ENCODE results near the gene DGKD. TPM values are rescaled to one million over a fixed set of nuclear protein-coding genes. Genes with fewer than 3 reads are reported as not detected.

Gene DGKD
- total RNA-seq, 1 donor from 2014 or later: 33.1 TPM

DNA sequence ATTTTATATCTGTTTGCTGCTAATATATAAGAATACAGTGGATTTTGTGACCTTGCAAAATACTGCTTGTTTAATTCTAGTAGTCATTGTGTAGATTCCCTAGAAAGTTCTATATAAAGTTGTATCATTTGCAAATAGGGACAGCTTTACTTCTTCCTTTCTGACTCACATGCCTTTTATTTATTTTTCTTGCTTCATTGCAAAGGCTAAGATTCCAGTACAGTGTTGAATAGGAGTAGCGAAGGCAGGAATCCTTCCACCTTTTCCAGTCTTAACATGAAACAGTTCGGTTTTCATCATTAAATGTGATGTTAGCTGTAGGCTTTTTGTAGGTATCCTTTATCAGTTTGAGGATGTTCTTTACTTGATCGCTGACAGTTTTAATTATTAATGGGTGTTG, 58.1 kb downstream of the DGKD start:
- DNase-seq: no peak

GRCh38 chr2:233413046-233413445, 58.8 kb downstream of the DGKD start:
- no peak for DNase-seq

DNA sequence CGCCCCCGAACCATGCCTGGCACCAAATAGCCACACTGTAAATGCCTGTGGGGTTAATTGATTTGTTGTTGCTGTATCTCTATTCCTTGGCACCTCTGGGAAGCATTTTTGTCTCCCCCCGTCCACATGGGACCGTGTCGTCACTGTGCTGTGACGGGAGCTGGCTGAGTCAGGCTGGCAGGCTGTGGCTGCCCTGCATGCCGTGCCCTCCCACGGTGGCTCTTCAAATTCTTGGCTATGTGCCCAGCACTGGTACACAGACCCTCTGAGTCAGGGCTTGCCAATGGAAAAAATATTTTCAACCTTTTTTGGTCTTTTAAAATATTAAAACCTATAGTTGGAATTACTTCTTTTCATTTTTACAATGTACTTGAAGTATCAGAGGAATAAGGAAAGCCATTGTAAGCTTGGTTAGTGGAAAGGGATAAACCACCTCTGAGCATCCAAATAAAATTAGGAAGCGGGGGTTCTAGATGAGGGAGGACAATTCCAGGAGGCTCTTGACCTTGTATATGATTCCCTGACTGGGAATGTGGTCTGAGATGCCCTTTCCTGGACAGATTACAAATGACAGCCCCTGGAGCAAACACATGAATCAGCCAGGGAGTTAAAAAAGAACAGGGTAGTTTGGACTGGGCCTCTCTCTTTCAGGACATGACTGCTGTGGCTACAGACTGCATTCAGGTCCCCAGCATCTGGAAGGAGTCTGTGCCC, 59.4 kb downstream of the DGKD start:
- DNase-seq: no peak

DNA sequence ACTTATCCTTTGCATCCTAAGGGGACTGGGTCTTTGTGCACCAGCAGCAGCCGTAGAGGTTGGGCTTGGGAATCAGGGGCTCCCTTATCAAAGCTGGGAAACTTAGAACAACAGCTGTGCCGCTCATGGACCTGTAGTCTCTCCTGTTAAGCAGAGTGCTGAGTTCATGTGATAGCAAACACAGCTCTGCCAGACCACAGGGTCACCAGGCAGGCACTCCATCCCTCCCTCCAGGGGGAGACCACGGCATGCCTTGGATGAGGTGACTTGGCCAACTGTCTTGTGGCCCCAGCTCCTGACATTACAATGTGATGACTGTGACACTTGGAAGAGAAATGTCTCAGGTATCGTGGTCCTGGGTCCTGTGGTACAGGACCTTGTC, 60.0 kb downstream of the DGKD start:
- no peak for DNase-seq

DNA sequence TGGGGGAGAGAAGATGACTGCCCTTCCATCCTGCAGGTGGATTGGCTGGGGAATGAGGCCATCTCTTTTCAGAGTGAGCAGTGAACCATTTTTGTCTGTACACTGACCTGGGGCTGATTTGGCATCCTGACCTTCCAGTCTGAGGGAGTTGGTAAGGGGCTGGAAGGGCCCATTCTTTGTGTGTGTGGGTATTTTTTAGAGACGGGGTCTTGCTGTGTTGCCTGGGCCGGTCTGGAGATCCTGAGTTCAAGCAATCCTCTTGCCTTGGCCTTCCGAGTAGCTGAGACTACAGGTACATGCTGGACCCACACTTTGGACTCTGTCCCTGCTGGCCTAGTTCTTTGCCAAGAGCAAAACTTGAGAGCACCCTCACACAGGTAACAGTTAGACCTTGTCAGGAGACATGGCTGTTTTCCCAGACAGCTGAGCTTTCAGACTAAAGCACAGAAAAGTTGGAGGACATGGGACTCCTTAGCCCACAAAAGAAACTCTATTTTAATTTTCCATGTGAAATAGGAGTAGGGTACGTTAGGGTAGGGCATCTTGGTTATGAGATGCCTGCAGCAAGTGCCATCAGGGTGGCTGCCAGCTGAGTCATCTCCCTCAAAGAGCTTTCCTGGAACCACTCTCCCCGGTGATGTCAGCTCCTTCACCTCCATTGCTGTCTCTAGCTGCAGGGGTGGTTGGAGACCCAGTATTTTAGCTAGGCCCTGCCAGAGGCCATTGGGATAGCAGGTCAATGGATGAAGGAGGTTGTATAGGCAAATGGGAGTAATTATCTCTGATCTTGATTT, 60.7 kb downstream of the DGKD start:
- DNase-seq: no peak

DNA sequence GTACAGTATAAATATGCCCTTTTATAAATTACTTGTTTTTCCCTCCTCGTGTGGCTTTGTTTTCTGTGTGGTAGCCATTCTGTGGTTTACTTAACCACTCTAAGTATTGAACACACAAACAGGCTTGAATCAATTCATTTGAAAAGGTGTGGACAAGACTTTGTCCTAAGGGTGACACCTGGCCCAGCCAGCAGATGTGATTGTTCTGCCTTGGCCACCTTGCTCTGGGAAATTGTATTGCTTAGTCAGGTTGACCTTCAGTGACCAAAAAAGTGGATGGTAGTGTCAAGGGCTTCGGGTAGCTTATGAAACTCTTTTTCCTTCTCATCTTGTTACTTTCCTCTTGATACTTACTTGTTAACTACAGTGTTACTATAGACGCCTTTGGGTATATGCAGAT, 61.9 kb downstream of the DGKD start:
- DNase-seq: no peak

DNA sequence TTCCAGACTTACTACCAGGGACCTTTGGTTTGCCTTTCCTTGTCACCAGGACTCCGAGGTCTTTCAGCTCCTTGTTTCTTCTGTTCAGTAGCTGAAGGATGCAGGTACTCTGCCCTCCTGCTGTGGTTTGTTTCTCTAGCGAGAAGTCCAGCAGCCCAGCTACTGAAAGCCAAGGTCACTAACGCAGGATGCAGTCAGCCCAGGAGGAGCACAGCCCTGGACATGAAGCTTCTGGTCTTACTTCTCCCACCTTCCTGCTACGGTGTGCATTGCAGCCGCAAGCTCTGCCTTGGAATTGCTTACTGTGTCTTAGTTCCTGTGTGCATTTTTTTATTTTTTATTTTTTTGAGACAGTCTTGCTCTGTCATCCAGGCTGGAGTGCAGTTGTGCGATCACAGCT, 62.4 kb downstream of the DGKD start:
- no peak for DNase-seq

DNA sequence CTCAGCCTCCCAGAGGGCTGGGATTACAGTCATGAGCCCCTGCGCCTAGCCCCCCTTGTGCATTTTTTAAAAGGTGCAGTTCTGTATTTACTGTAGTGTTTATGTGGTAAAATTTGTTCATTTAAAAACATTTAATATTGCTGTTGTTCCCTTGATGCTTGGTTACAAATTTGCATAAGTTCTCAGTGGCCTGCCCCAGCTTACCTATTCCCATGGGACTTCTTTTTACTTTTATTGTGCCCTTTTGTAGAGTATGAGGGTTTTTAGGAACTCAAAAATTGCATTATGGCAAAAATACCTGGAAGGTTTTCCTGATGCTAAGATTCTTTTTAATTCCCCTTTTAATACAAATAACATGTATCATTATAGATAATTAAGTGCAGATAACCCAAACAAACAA, 63.0 kb downstream of the DGKD start:
- no peak for DNase-seq

- DNase-seq: no peak
Observed at GRCh38 chr2:233418052-233418760, 63.9 kb downstream of the DGKD start.

GRCh38 chr2:233418761-233419546, 64.7 kb downstream of the DGKD start:
- DNase-seq: no peak

GRCh38 chr2:233419602-233420391, 65.5 kb downstream of the DGKD start:
- DNase-seq: no peak

- no peak for DNase-seq
Observed at GRCh38 chr2:233421091-233421816, 67.0 kb downstream of the DGKD start.

- DNase-seq: no peak
Observed at GRCh38 chr2:233422050-233422639, 67.9 kb downstream of the DGKD start.

GRCh38 chr2:233422649-233423551, 68.6 kb downstream of the DGKD start:
- DNase-seq: no peak

DNA sequence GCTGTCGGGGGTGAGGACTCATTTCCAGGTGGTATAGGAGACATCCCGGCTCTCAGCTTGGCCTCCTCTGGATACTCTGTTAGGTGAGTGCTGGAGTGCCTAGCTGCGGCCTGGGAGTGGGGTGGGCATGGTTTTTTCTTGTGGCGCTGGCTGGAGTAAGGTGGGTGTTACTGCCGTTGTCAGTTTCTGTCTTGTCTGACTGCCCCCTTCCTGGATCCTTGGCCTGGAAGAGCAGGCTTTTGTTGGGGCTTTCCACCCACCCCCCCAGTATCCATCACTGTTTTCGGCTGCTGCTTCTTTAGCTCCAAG, 69.2 kb downstream of the DGKD start:
- DNase-seq: no peak

- no peak for DNase-seq
Observed at GRCh38 chr2:233424154-233424951, 70.1 kb downstream of the DGKD start.

DNA sequence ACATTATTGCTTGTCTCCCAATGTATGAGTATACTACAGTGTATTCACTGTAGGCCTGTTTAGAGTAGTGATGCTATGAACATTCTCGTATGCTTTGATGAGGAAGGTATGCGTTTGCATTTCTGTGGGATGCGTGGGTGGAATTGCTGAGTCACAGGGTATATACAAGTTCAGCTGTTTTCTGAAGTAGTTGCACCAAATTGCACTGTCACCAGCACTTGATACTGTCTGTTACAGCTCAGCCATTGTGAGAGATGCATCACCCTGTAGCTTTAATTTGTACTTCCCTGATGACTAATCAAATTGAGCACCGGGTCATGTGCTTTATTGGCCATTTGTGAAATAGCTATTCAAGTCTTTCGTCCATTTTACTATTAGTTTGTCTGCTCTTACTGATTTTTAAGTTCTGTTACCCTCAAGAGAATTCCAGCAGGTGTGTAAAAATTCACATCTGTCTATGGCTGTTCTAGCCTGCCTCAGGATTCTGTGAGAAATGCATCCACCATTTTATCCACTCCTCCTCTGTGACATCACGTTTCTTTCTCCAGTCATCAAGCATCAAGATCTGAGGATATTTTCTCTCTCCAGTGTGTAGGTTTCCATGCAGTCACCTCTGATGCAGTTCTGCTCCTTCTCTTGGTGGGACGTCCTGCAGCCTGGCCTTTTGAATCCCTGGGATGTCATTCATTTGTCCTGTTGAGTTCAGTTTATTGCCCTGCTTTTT, 72.5 kb downstream of the DGKD start:
- DNase-seq: no peak

GRCh38 chr2:233428008-233428407, 73.7 kb downstream of the DGKD start:
- no peak for DNase-seq
